NCI-H1417 treated with DMSO at 0.1 percent for 48 hours (cell line): ENCODE measurements around the gene MYBPH.

Source experiments
- DNase-seq: peaks from one replicate; lab custom pipeline; 2025; lab: John Stamatoyannopoulos, UW

MYBPH gene

GRCh38 chr1:203175237-203175826, at the start of gene MYBPH:
TSS of gene MYBPH (minus strand) at chr1:203175826. CDS start at chr1:203175755, 71 bp downstream.
- DNase-seq, result no peak

DNA sequence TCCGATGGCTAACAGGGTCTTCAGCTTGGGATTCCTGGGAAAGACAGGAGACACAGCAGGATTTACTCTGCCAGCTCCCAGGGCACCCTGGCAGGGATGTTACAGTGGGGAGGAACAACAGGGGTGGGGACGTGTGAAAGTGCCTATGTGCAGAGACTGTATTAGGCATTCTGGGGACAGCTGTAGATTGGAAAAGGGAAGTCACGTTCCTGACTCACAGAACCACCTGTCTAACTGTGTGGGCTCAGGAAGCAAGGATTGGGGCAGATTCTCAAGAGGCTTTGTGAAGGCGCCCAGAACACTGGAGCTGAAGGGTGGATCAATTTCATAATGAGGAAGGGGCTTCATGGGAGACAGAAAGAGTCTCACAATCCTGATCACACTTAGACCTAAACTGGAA, 49.4 kb upstream of the MYBPH start:
- no peak for DNase-seq

GRCh38 chr1:203223012-203223775, 47.6 kb upstream of the MYBPH start:
- no peak for DNase-seq

GRCh38 chr1:203219934-203220333, 44.3 kb upstream of the MYBPH start:
- no peak for DNase-seq

DNA sequence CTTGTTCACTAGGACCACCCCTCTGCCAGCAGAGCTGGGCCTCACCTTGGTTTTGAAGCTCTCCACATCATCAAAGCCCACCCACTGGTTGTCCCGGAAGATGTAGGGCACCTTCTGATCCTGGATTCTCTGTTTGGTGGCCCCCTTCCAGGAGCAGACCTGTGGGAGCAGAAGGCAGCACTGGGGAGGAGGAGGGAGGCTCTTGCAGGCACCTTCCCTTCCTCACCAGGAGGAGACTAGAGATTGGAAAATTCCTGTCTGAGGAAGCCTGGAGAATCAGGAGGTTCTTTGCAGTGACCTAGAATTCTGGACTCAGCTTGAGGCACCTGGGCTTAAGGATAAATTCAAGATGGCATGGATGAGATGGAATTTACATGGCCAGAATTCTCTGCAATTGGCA, 43.5 kb upstream of the MYBPH start:
- no peak for DNase-seq

DNA sequence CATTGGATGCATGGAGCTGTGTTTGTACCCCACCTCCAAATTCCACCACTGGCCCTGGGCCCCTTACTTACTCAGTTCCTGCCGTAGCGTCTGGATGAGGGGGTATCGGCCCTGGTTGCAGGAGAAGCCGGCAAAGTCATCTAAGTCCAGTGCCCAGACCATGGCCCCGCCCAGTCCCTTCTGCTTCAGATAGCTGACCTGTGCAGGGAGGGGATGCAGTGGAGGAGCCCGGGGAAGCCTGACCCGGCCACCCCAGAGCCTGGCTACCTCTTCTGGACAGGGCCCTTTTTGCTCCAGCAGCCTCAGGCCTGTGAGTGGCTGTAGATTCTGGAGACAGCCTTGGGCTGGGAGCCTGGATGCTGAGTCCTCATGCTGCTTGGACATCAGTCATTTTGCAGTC, 42.0 kb upstream of the MYBPH start:
- DNase-seq, result no peak

GRCh38 chr1:203217139-203217655, 41.6 kb upstream of the MYBPH start:
- DNase-seq, result no peak

DNA sequence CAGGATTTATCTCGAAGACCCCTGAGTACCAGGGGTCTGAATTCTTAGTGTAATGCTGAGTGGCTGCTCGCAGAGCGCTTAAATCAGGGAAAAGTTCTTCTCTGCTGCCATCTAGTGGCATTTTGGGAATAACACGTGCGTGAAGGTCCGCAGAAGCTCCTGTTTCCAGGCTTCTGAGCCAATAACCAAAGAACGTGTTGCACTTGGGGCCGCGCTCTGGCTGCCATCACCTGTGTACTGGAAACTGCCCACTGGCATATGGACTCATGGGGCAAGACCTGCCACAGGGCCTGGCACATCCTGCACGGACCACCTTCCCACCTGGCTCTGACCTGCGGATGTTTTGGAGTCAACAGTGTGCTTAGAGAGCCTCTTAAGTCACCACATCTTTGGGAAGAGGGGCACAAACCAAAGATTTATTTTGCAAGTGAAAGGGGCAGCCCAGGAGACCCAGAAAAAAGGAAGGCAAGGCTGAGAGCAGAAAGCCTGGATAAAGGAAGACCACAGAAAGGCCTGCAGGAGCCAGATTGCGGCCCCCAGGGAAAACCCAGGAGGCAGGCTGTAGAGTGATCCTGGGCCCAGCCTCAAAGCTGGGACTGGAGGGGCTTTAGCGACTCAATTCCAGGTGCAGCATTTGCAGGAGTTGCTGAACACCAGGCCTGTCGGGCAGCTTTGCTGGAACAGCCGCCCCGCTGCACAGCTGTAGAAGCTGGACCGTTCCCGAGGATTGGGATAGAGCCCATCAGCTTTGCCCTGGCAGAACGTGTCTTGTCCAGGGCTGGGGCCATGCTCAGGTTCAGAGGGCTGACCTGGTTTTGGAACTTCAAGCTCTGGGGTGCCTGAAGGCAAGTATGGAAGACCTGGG, 40.9 kb upstream of the MYBPH start:
- peak; percentile 22 for DNase-seq

DNA sequence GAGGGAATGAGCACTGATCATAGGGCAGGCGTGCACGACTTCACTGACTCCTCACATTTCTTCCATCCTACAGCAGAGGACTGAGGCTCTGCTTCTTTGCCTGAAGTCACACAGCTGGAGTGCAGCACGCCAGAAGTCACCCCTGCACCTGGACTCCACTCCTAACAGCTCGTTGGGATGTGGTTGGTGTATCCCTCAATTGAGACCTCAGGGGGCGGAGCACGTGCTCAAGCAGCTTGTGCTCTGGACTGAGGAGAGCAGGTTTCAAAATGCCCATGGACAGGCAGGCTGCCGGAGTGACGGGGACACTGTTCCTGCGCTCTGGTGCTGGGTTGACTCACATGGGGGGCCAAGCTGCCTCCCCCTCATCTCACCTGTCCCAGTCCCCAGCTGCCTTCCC, 39.9 kb upstream of the MYBPH start:
- no peak for DNase-seq

GRCh38 chr1:203214871-203215270, 39.2 kb upstream of the MYBPH start:
- DNase-seq, result no peak

- no peak for DNase-seq
Measured at GRCh38 chr1:203213126-203213525, 37.5 kb upstream of the MYBPH start.

- no peak for DNase-seq
Measured at GRCh38 chr1:203211812-203212211, 36.2 kb upstream of the MYBPH start.

GRCh38 chr1:203210988-203211387, 35.4 kb upstream of the MYBPH start:
- DNase-seq, result no peak

- DNase-seq, result no peak
Measured at GRCh38 chr1:203210350-203210749, 34.7 kb upstream of the MYBPH start.

GRCh38 chr1:203208181-203208580, 32.6 kb upstream of the MYBPH start:
- DNase-seq, result no peak

GRCh38 chr1:203207751-203208150, 32.1 kb upstream of the MYBPH start:
- no peak for DNase-seq

DNA sequence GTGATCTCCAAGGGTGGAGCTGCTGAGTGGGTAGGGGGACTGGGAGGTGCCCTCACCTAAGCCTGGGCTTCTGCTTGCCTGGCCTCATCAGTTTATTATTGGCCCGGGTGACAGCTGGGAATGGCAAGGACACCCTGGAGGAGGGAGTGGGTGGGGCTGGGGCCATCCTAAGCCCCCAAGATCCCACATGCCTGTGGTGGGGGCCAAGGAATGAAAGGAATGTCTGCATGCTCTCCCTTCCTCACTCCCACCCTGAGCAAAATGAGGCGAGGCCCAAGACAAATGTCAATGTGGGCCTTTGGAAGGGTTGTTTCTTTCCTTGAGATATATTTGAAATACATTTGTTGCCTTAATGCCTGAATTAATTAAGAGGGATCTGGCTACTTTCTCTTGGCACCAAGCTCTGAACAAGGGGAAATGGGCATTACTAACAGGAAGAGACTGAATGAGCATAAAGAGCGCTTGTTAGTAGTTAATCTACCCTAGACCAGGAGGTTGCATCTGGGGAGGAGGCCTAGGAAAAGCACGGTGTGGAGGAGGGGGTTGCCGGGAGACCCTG, 30.6 kb upstream of the MYBPH start:
- no peak for DNase-seq

GRCh38 chr1:203204756-203205155, 29.1 kb upstream of the MYBPH start:
- no peak for DNase-seq

GRCh38 chr1:203202431-203203245, 27.0 kb upstream of the MYBPH start:
- DNase-seq, result no peak

DNA sequence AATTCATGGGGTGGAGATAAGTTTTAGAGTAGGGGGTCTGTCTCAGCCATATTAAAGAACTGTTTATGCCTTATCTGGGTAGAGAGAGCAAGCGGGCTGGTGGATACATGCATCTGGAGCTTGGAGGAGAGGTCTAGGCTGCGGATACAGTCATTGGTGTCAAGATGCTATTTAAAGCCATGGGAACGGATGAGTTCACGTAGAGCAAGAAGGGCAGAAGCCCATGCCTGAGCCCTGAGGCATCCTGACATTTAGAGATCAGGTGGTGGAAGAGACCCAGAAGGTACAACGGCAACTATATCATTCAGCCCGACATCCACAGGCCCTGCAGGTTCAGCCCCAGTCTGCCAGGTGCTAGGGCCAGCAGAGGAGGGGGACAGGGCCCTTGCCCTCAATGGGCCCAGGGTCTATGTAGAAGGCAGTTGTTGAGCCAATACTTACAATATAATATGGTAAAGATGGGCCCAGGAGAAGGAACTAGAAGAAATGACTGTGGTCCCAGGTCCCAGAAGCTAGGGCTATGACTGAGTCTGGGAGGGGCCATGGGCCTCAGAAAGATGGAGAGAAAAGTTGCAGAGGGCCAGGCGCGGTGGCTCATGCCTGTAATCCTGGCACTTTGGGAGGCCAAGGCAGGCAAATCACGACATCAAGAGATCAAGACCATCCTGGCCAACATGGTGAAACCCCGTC, 26.0 kb upstream of the MYBPH start:
- DNase-seq, result no peak

- no peak for DNase-seq
Measured at GRCh38 chr1:203200916-203201315, 25.3 kb upstream of the MYBPH start.
